ENCODE results near the gene BDKRB2. TPM values are rescaled to one million over a fixed set of nuclear protein-coding genes. Genes with fewer than 3 reads are reported as not detected.

Gene BDKRB2
- total RNA-seq, 4 donors from 2014 or later, result 3.2 to 9.9 (median 5.3) TPM

GRCh38 chr14:96207686-96208085, 3.0 kb downstream of the BDKRB2 start:
- no peaks in the 10 kb centered on the region for H3K36me3 ChIP-seq
- no peaks in the 10 kb centered on the region for H3K9me3 ChIP-seq
- H3K4me3 ChIP-seq (replicated peaks in 1 of 3), result no peak overlapping the region
- no peak overlapping the region for H3K27ac ChIP-seq
- H3K4me1 ChIP-seq, result peaks cover 14 to 33% of the 10 kb centered on the region in 2 donors
- H3K27me3 ChIP-seq, result no peaks in the 10 kb centered on the region
- intact Hi-C loops (cut with DNase I), result loop anchor here (10.0 kb wide), 1 partner anchor 103 kb away; no protein-coding TSS in a partner anchor
- DNase-seq, result no peak
- no peak for TF ChIP-seq POLR2A (IDR thresholded peaks at IDR 0.05)
- no peak for TF ChIP-seq CTCF (IDR thresholded peaks at IDR 0.05)
- 94 to 98% methylated on average over 5 of the region's 5 CpGs for WGBS, 2 donors

GRCh38 chr14:96208739-96209138, 4.1 kb downstream of the BDKRB2 start:
- Histone ChIP-seq H3K4me1 (peaks cover 11 to 24% of the 10 kb centered on the region in 2 donors), H3K9me3 (no peaks in the 10 kb centered on the region), H3K27ac (no peak overlapping the region), H3K27me3 (no peaks in the 10 kb centered on the region), H3K4me3 (replicated peaks in 1 of 3) (no peak overlapping the region), H3K36me3 (no peaks in the 10 kb centered on the region)
- WGBS, 2 donors, result 93 to 94% methylated on average over 12 of the region's 12 CpGs
- DNase-seq, result no peak
- intact Hi-C loops (cut with DNase I), result loop anchor here (10.0 kb wide), 1 partner anchor 104 kb away; no protein-coding TSS in a partner anchor
- TF ChIP-seq CTCF (IDR thresholded peaks at IDR 0.05) (no peak), POLR2A (IDR thresholded peaks at IDR 0.05) (no peak)

GRCh38 chr14:96212140-96212539, 7.5 kb downstream of the BDKRB2 start:
- TF ChIP-seq CTCF (IDR thresholded peaks at IDR 0.05) (no peak), POLR2A (IDR thresholded peaks at IDR 0.05) (no peak)
- Histone ChIP-seq H3K27ac (no peak overlapping the region), H3K9me3 (no peaks in the 10 kb centered on the region), H3K27me3 (no peaks in the 10 kb centered on the region), H3K4me3 (replicated peaks in 1 of 3) (no peak overlapping the region), H3K36me3 (no peaks in the 10 kb centered on the region), H3K4me1 (peaks cover 0 to 6% of the 10 kb centered on the region in 2 donors)
- no peak for DNase-seq
- intact Hi-C loops (cut with DNase I), result no loop called here

GRCh38 chr14:96212896-96213295, 8.3 kb downstream of the BDKRB2 start:
- H3K4me1 ChIP-seq, result peaks cover 0 to 8% of the 10 kb centered on the region in 2 donors
- H3K9me3 ChIP-seq, result no peaks in the 10 kb centered on the region
- H3K36me3 ChIP-seq, result no peaks in the 10 kb centered on the region
- no peak overlapping the region for H3K27ac ChIP-seq
- intact Hi-C loops (cut with DNase I), result no loop called here
- DNase-seq, result no peak
- TF ChIP-seq POLR2A (IDR thresholded peaks at IDR 0.05) (no peak), CTCF (IDR thresholded peaks at IDR 0.05) (no peak)
- H3K27me3 ChIP-seq, result no peaks in the 10 kb centered on the region
- no peak overlapping the region for H3K4me3 ChIP-seq (replicated peaks in 1 of 3)
- WGBS, 2 donors, result 93 to 96% methylated on average over 4 of the region's 4 CpGs

GRCh38 chr14:96213871-96214465, 9.3 kb downstream of the BDKRB2 start:
- Histone ChIP-seq H3K9me3 (no peaks in the 10 kb centered on the region), H3K27me3 (no peaks in the 10 kb centered on the region), H3K27ac (no peak overlapping the region), H3K4me1 (peaks cover 0 to 8% of the 10 kb centered on the region in 2 donors), H3K4me3 (replicated peaks in 1 of 3) (no peak overlapping the region), H3K36me3 (no peaks in the 10 kb centered on the region)
- intact Hi-C loops (cut with DNase I), result no loop called here
- no peak for DNase-seq
- 88 to 93% methylated on average over 6 to 9 of the region's 10 CpGs for WGBS, 2 donors
- TF ChIP-seq CTCF (IDR thresholded peaks at IDR 0.05) (no peak), POLR2A (IDR thresholded peaks at IDR 0.05) (no peak)

Data from thyroid gland (tissue), 4 donors.